Activated naive CD4-positive, alpha-beta T cell (primary cell): ENCODE data around the gene PDE10A.

Experiments
- DNase-seq, 4 experiments: peaks; one replicate each; lab custom pipeline; 2025; lab: John Stamatoyannopoulos, UW

Gene PDE10A

DNA sequence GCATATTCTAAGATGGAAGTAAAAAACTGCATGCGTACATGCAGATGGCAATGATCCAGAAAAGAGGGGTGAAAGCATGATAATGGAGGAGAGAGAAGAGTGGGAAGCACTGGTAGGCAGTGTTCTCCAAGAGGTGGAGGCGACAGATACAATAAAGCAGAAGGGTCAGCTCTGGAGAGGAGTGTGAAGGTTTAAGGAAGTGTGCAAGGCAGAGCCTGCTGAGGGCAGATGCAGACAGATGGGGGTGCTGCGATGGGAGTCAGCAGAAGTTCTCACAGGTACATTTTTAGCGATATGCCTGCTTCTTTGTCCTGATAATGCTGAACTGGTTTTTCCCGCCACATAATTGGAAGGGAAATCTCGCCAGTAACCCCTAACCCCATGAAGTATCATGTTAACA, 272.6 kb downstream of the PDE10A start:
- no peak for DNase-seq

DNA sequence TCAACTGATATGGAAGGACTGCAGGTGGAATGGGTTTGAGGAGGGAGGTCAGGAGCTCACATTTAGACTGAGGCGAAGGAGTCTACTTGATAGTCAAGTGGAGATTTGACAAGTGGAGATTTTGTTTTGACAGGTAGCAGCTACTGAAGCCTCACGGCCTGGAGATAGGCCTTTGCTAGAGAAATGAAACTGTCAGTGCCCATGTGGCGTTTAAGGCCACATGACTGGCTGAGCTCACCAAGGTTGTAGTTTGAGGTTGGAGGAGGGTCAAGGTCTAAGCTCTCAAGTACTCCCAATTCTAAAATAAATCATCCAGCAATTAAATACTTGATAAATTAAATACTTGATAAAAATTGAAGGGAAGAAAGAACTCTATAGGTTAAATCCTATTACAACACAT, 273.5 kb downstream of the PDE10A start:
- DNase-seq = no peak

DNA sequence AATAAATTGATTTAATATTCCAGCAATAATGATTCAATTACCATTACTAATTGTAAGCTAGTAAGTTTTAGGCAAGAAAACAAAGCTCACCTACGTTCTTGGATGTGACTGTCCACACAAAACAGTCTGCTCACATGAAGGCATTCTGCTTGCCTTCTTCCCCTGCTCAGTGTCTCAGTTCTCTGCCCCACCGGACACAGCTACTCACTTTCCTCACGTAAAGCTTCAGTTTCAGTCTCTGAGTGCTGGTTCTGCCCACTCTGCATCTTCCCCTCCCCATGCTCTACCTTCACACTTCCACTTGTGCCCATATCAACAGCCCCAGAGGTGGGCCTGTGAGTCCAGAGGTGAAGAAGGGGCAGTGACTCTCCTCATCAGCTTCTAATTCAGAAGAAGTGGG, 279.7 kb downstream of the PDE10A start:
- DNase-seq = no peak

DNA sequence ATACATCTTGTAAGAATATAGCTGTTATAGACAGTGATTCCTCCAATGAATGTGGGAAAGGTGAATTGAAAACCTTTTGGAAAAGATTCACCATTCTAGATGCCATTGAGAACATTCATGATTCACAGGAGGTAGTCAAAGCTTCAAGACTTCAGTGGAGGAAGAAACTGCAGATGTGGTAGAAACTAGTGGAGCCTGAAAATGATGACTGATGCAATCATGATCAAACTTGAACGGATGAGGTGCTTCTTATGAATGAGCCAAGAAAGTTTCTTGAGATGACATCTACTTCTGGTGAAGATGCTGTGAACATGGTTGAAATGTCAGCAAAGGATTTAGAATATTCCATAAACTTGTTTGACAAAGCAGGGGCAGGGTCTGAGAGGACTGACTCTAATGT, 286.9 kb downstream of the PDE10A start:
- DNase-seq = no peak

DNA sequence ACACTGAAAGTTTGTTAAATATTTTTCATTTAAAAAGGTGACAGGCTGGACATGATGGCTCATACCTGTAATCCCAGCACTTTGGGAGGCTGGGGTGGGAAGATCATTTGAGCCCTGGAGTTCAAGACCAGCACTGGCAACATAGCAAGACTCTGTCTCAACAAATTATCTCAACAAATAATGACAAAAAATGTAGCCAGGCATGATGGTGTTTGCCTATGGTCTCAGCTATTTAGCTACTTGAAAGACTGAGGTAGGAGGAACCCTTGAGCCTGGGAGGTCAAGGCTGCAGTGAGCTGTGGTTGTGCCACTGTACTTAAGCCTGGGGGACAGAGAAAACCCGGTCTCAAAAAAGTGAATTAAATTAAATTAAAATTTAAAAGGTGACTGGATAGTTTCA, 297.7 kb downstream of the PDE10A start:
- no peak for DNase-seq

DNA sequence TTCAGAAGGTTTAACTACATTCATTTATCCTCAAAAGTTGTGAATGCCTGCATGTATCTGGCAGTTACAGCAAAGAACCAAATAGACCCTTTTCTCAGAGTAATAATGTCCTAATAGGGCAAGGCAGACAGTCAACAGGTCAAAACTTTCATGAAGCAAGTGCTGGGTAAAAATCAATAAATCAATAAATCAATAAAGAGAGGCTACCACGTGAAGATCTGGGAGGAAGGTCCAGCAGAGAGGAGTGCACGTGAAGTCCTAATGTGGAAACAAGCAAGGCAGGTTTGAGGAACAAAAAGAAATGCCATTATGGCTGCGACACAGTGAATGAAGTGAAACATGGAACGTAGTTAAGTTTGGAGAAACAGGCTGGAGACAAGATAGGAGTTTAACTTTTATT, 317.3 kb downstream of the PDE10A start:
- no peak for DNase-seq

DNA sequence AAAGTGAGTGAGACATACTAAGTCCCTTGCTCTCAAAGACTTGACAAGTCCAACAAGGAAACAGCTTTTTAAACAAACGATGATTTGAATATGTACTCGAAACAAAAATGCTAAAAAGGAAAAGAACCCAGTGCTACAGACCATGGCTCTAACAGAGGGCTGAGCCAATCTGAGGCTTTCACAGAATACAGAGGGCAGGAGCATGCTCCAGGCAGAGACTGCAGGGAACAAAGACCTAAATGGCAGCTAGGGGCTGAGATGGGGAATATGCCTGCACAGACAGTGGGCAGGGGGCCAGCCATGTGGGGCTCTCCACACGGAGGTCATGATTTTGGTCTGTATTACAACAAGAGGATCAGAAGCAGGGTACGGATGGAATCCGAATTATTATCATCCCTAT, 322.5 kb downstream of the PDE10A start:
- DNase-seq = no peak

DNA sequence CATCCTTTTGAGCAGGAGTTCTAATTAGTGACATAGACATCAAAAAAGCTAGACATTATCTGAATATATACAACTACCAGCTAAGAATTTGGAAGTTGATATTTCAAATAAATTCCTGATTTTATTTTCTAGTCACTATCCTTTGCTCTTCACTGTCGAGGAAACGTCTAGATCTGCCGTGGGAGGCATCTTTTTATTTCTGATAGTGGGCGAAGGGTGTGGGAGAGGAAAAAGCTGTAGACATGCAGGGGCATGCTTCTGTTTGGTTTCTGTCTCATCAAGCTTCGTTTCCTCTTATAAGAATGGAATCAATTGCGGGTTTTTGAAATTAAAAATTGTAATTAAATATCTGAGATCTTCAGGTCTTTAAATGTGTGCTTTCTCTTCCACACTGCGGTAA, 337.4 kb downstream of the PDE10A start:
- DNase-seq = no peak

DNA sequence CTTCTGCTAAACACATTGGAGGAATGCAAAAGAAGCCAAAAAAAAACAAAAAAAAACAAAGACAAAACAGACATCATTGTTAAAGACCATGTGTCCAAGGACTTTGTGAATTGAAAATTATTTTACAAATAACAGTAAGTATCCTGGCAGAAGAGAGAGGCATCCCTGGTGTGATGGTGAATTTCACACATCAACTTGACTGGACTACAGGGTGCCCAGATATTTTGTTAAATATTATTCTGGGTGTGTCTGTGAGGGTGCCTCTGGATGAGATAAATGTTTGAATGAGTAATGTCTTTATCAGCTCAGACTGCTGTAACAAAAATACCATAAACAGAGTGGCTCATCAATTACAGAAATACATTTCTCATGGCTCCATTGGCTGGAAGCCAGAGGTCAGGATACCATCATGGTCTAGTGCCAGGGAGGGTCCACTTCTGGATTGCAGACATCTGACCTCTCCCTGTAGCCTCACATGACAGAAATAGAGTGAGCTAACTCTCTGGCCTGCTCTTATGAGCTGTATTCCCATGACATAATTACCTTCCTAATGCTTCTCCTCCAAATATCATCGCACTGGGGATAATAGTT, 341.4 kb downstream of the PDE10A start:
- no peak for DNase-seq

DNA sequence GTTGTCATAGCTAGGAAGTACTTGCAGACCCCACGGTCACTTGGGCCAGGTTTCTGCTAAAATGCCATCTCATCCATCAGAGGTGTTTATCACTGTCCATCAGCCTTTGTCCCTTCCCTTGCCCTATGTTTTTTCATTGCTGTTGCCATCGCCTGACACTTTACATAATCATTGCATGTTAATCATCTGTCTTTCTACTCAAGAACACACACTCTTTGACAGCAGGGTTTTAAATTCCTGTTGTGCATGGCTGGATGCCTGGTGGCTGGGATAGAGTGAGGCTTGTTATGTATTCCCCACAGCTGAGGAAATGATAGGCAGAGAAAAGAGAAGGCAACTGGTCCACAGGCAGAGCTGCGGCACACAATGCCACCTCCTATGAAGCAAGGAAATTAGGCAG, 341.9 kb downstream of the PDE10A start:
- no peak for DNase-seq

DNA sequence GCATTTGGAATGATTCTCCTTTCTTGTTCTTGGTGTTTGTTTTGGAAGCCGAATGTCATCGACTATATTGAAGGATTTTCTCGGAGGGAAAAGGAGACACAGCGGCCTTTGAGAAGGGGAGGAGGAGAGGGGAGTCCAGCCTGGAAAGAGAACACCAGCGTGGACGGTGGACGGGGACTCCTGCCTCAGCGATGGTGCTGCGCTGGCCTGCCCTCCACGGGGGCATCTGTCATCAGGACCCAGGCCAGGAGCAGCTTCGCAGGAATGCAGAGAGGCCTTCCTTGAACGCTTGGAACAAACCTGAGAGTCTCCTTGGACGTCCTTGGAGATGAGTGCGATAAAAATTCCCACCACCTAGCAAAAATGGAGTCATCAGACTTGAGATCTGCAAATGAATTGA, 345.3 kb downstream of the PDE10A start:
- no peak for DNase-seq

DNA sequence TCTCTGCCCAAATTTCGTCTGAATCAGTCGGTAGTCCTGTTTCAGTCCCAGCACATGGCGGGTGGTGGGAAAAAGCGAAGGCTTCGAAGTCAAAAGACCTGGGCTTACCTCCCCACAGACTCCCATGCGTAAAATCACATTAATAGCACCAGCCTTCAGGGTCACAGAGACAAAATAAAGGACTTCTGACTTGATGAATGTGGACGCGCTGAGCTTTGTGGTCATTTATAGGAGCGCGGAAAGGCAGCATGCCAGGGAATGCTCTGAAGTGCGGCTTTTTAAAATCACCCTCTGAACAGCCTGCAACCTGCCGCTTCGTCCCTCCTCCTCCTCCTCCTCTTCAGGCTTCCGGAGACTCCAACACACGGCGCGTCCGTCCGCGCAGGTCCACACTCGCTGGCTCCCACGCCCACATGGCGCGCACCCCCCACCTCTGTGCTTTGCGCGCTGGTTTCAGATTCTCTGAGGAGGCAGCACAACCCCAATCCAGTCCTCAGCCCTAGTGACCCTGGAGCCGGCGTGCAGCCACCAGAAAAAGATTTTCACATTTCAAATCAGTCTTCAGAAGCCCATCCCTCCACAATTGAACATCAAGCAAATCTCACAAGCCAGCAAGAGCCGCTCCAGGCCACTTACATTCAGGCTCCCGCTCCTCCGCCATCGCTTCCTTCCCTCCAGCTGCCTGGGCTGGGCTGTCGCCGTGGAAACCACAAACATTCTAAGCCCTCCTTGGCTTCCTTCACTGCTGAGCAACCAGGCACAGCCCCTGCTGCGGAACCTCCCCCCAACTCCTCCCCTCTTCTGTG, 353.9 kb downstream of the PDE10A start, which contains the start of gene C6orf118:
Gene C6orf118, minus strand, starts transcription at position 680 of the 806 bp plus-strand sequence. Its CDS starts 19 bp downstream, at position 661.
- no peak for DNase-seq

DNA sequence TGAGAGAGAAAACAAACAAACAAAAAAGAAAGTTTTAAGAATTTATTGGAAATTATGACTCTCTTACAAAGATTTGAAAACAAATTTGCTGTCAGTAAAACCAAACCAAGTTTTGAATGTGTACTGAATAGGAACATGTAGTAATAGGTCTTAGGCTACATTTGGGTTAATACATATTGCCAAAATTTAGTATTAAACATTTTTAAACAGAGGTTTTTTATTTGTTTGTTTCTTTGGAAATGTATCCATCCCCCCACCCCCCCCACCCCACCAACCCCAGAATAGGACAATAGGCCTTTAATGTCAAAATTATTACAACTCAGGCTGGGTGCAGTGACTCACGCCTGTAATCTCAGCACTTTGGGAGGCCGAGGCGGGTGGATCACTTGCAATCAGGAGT, 356.1 kb downstream of the PDE10A start:
- DNase-seq = no peak

DNA sequence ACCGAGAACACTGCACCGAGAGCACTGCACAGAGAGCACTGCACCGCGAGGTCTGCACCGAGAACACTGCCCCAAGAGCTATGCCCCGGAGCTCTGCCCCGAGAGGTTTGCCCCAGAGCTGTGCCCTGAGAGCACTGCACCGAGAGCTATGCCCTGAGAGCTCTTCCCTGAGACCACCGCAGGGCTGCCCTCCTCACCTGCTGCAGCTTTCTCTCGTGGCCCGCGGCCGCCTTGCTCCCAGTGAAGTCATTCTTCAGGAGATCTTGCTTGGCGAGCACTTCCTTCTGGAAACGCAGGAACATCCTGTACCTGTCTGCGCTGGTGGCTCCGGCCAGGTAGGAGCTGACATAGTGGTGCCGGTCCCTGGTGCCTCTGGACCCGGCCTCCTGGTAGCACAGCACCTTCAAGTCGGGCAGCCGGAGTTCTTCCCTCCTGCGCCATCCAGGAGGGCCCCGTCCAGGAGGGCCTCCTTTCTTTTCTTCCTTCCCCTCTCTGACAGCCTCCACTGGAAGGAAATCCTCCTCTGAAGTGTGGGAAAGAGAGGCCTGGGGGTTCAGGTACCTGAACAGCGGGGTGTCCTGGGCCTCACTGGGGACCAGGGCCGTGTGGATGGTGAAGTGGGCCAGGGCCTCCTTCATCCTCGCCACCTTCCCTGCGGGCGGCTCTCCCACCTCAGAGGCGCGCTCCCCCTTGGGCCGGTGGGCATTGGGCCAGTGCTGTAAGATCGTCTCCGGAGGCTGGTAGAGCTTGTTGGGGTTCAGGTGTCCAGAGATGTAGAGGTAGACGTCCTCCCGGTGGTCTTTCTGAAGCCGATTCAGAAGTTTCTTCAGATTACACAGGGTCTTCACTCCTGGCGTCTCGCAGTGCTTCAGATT, 361.4 kb downstream of the PDE10A start:
- no peak for DNase-seq

DNA sequence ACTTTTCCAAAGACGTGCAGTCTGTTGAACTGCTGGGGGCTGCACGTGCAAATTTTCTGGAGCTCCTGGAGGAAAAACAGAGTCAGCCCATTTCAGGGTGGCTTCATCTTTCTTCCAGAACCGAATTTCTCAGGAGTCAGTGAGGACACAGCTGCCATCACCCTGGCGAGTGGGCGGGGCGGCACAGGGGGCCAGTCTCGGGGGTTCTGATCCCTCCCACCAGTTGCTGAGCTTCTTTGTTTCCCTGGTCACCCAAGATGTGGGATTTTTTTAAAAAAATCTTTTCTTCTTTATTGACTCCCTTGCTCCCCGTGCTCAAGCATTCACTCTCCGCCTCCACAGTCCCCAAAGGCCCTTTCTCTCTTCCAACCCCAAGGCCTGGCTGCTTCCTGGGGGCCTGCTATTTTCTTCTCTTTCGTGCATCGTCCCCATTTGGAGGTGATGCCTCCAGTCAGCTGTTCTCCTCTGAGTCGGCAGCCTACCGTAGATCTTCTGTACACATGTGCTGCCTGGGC, 362.6 kb downstream of the PDE10A start:
- DNase-seq = no peak

DNA sequence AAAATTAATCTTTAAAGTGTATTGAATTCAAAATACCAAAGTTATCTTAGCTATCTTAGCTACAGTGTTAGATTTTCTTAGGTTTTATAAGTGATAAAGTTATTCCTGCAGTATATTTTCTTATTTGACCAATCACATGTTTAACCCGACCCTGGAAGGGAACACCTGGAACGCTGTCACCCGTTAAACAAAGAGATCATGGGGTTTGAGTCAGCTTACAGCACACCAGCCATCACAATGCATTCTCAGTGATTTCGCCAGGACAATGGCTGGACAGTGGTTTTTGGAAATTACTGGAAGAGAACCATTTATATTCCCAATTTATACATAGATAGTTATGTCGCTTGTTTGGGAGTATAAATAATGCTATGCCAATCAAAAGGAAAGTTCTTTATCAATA, 364.2 kb downstream of the PDE10A start:
- DNase-seq = no peak

DNA sequence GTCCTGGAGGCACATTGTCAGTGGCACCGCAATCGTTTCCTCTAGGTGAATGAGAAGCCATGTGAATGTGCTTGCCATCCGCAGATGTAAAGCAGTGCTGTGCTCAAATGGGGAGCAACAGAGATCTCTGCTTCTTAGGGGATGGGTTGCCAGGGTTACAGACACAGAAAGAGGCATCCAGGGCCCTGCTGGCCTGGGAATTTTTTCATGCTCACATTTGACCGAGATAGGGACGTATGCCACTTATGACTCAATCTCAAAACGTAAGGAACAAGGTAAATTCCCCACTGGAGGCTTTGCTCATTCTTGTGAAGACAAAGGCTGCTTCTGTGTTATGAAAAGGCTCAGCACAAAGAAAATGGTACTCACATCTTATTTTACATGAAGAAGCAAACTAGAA, 364.6 kb downstream of the PDE10A start:
- DNase-seq = no peak

DNA sequence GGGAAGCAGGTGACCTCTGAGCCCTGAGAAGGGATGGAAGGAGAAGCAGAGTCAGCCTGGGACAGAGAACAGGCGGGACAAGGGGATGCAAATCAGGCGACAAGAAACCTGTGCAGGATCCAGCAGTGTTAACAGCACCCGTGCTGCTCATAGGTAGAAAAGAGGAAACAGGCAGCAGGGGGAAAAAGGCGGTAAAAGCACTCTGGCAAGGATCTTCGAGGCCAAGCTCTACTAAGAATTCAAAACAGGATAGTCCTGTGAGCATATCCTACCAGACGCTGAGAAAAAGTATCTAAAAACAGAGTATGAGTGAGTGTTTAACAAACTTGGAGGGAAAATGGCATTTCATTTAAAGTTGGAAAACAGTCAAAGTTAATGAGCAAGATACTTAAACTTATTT, 370.4 kb downstream of the PDE10A start:
- DNase-seq = no peak
